SK-N-SH (cell line): Measurements from ENCODE around the gene RAD51. TPM values are rescaled to one million over a fixed set of nuclear protein-coding genes. Genes with fewer than 3 reads are reported as not detected.

Source experiments
- CTCF ChIA-PET: fragments of 300-600, 350-600 bp; formaldehyde crosslinking; extraction: SDS; loops from one replicate; lab custom pipeline; 2021; lab: Yijun Ruan, JAX
- POLR2A ChIA-PET: fragments of 350-600 bp; sonication (Branson Sonifier 250); formaldehyde crosslinking; extraction: SDS; loops from one replicate; lab custom pipeline; 2020; ENCODE audit warnings: antibody characterized with exemption, inconsistent platforms; lab: Yijun Ruan, JAX
- DNase-seq: peaks from one replicate; pipeline ENCODE4 v3.0.0; 2012
- H2AFZ ChIP-seq: fragments of 200-600 bp; sonication (generic); 2 replicates; pipeline ENCODE4 v1.8.1; 2016; ENCODE audit warnings: antibody characterized with exemption, mild to moderate bottlenecking, low read depth
- H3F3A ChIP-seq: fragments of 200-600 bp; sonication (generic); replicated peaks from 2 replicates; pipeline ENCODE3; 2016; ENCODE audit warnings: antibody characterized with exemption, mild to moderate bottlenecking; ENCODE audit not compliant: insufficient read depth
- H3K27ac ChIP-seq, 2 experiments: fragments of 200-500 bp in 1 of 2; fragments of 200-600 bp in 1 of 2; sonication (Bioruptor generic) in 1 of 2; sonication (generic), shearing (Covaris generic) in 1 of 2; 2 replicates each; pipeline versions ENCODE4 v1.5.1 to v1.6.1; 2014 to 2016; ENCODE audit warnings: low read depth in 2 of 2, inconsistent platforms in 1 of 2, low read length in 1 of 2, mild to moderate bottlenecking in 1 of 2, mixed read lengths in 1 of 2
- H3K27me3 ChIP-seq: fragments of 200-600 bp; sonication (generic), shearing (Covaris generic); 2 replicates; pipeline ENCODE4 v1.6.1; 2016; ENCODE audit warnings: mixed run types; ENCODE audit not compliant: insufficient read depth
- H3K36me3 ChIP-seq, 2 experiments: fragments of 200-500 bp in 1 of 2; fragments of 200-600 bp in 1 of 2; sonication (Bioruptor generic) in 1 of 2; sonication (generic) in 1 of 2; replicated peaks in 1 of 2; 2 replicates each; pipeline versions ENCODE3 to v1.5.1; 2014 to 2016; ENCODE audit warnings: low read length in 1 of 2, mild to moderate bottlenecking in 1 of 2; ENCODE audit not compliant: insufficient read depth in 2 of 2, control insufficient read depth in 1 of 2
- H3K4me1 ChIP-seq, 2 experiments: fragments of 200-500 bp in 1 of 2; fragments of 200-600 bp in 1 of 2; sonication (Bioruptor generic) in 1 of 2; sonication (generic), shearing (Covaris generic) in 1 of 2; 2 replicates each; pipeline versions ENCODE4 v1.5.1 to v1.6.1; 2014 to 2016; ENCODE audit warnings: low read depth in 1 of 2, low read length in 1 of 2, mixed run types in 1 of 2; ENCODE audit not compliant: insufficient read depth in 2 of 2, control insufficient read depth in 1 of 2
- H3K4me2 ChIP-seq: fragments of 200-600 bp; sonication (generic), shearing (Covaris generic); 2 replicates; pipeline ENCODE4 v1.6.1; 2017; ENCODE audit warnings: mixed run types
- H3K4me3 ChIP-seq, 2 experiments: fragments of 200-500 bp in 1 of 2; fragments of 200-600 bp in 1 of 2; sonication (Bioruptor generic) in 1 of 2; sonication (generic), shearing (Covaris generic) in 1 of 2; 2 replicates each; pipeline versions ENCODE4 v1.5.1 to v1.8.1; 2014 to 2016; ENCODE audit warnings: low read depth in 2 of 2, inconsistent platforms in 1 of 2, low read length in 1 of 2, mild to moderate bottlenecking in 1 of 2, mixed read lengths in 1 of 2, moderate library complexity in 1 of 2
- H3K79me2 ChIP-seq: fragments of 200-600 bp; sonication (generic); 2 replicates; pipeline ENCODE4 v1.8.1; 2017; ENCODE audit warnings: mild to moderate bottlenecking; ENCODE audit not compliant: insufficient read depth
- H3K9ac ChIP-seq: fragments of 200-600 bp; sonication (generic); 2 replicates; pipeline ENCODE4 v1.6.1; 2017; ENCODE audit warnings: mixed run types
- H3K9me2 ChIP-seq: fragments of 200-600 bp; sonication (generic); 2 replicates; pipeline ENCODE4 v1.6.1; 2017; ENCODE audit warnings: mixed run types
- H3K9me3 ChIP-seq: fragments of 200-600 bp; sonication (generic); 2 replicates; pipeline ENCODE4 v1.6.1; 2017; ENCODE audit warnings: mixed run types, mild to moderate bottlenecking, moderate library complexity
- H4K20me1 ChIP-seq: fragments of 200-600 bp; sonication (generic); 2 replicates; pipeline ENCODE4 v1.6.1; 2017; ENCODE audit warnings: mild to moderate bottlenecking, mixed run types; ENCODE audit not compliant: insufficient read depth
- CHD2 ChIP-seq: fragments of 150-350 bp; IDR thresholded peaks from 2 replicates; pipeline ENCODE4 v1.6.1; 2018; ENCODE audit warnings: low read length; ENCODE audit not compliant: partially characterized antibody
- CTCF ChIP-seq: fragments of 200-600 bp; sonication (generic); IDR thresholded peaks from 2 replicates; pipeline ENCODE4 v1.6.1; 2017; ENCODE audit warnings: antibody characterized with exemption, mild to moderate bottlenecking, moderate library complexity
- ELF1 ChIP-seq: IDR thresholded peaks from 2 replicates; pipeline ENCODE4 v1.4.0; 2012
- EP300 ChIP-seq, 2 experiments: IDR thresholded peaks; 2 replicates each; pipeline versions ENCODE4 v1.4.0 to v1.6.1; 2012; ENCODE audit warnings: borderline replicate concordance in 1 of 2, low read depth in 1 of 2, low read length in 1 of 2
- FOXM1 ChIP-seq: IDR thresholded peaks from 2 replicates; pipeline ENCODE4 v1.4.0; 2012; ENCODE audit warnings: low read depth, mild to moderate bottlenecking
- GATA2 ChIP-seq: sonication (generic); formaldehyde crosslinking; IDR thresholded peaks from 2 replicates; pipeline ENCODE4 v1.5.0; 2020; ENCODE audit warnings: mild to moderate bottlenecking, missing genetic modification reagents
- IRF3 ChIP-seq: fragments of 150-350 bp; IDR thresholded peaks from 2 replicates; pipeline ENCODE4 v1.6.1; 2016; ENCODE audit warnings: mild to moderate bottlenecking, low read depth, low read length
- JUND ChIP-seq: IDR thresholded peaks from 2 replicates; pipeline ENCODE4 v1.4.0; 2012
- MEF2A ChIP-seq: IDR thresholded peaks from 2 replicates; pipeline ENCODE4 v1.4.0; 2012; ENCODE audit warnings: low read depth, borderline replicate concordance
- MXI1 ChIP-seq: IDR thresholded peaks from 2 replicates; pipeline ENCODE4 v1.6.1; 2012; ENCODE audit warnings: mild to moderate bottlenecking, low read depth, low read length, improper control_type of control experiment
- NFIC ChIP-seq: IDR thresholded peaks from 2 replicates; pipeline ENCODE4 v1.4.0; 2012; ENCODE audit warnings: borderline replicate concordance
- POLR2AphosphoS5 ChIP-seq: IDR thresholded peaks from 2 replicates; pipeline ENCODE4 v1.6.1; 2012; ENCODE audit warnings: low read depth, low read length
- RCOR1 ChIP-seq: fragments of 150-350 bp; IDR thresholded peaks from 2 replicates; pipeline ENCODE4 v1.6.1; 2017; ENCODE audit warnings: antibody characterized with exemption, low read length
- RXRA ChIP-seq: IDR thresholded peaks from 2 replicates; pipeline ENCODE4 v1.4.0; 2012; ENCODE audit warnings: low read depth, mild to moderate bottlenecking, borderline replicate concordance
- SIN3A ChIP-seq: IDR thresholded peaks from 2 replicates; pipeline ENCODE4 v1.6.1; 2012; ENCODE audit warnings: low read depth, mild to moderate bottlenecking, low read length, moderate library complexity, borderline replicate concordance
- TAF1 ChIP-seq: IDR thresholded peaks from 2 replicates; pipeline ENCODE4 v1.6.1; 2012; ENCODE audit warnings: low read depth, mild to moderate bottlenecking, low read length, moderate library complexity, borderline replicate concordance
- TEAD4 ChIP-seq: IDR thresholded peaks from 2 replicates; pipeline ENCODE4 v1.4.0; 2012; ENCODE audit warnings: mild to moderate bottlenecking, borderline replicate concordance; ENCODE audit not compliant: insufficient read depth
- USF2 ChIP-seq: fragments of 150-350 bp; IDR thresholded peaks from 2 replicates; pipeline ENCODE4 v1.6.1; 2017; ENCODE audit warnings: antibody characterized with exemption, low read length, low read depth, borderline replicate concordance
- YY1 ChIP-seq: IDR thresholded peaks from 2 replicates; pipeline ENCODE4 v1.4.0; 2012; ENCODE audit warnings: low read depth, mild to moderate bottlenecking
- WGBS: methylation state at CpG from one replicate; pipeline ENCODE4 v1.1.6; 2017; ENCODE audit warnings: low lambda C conversion rate; 5-methylcytosine and 5-hydroxymethylcytosine counted together
- polyA plus RNA-seq, 3 experiments: library from polyadenylated mRNA; depleted of rRNA; stranded (reverse); fragments of >200 nt; gene quantifications; 2 replicates each; pipeline ENCODE4 v1.2.3, GENCODE V29; 2012

RAD51 gene
- polyA plus RNA-seq, 1 of the 3 experiments (the other 2 are of a cell fraction) = 7.6 TPM

- DNase-seq = no peak
Measured at GRCh38 chr15:40716165-40716564, 21.2 kb downstream of the RAD51 start.

GRCh38 chr15:40721701-40722100, 26.7 kb downstream of the RAD51 start:
- 93% methylated on average over 1 of the region's 1 CpG for WGBS
- H3K9ac ChIP-seq = no peak overlapping the region
- DNase-seq = no peak
- H3K4me1 ChIP-seq = peaks cover 0 to 8% of the 10 kb centered on the region in 2 experiments; a peak in 1 of 4 replicates
- H3K27ac ChIP-seq = no peak overlapping the region
- TF ChIP-seq TAF1 (no peak), CHD2 (no peak), POLR2AphosphoS5 (no peak), EP300 (IDR thresholded peaks at IDR 0.05; ENCODE audit: borderline replicate concordance in 1 of 2, low read depth in 1 of 2, low read length in 1 of 2) (no peak), MEF2A (no peak), TEAD4 (no peak)
- H3K36me3 ChIP-seq = peaks cover 2 to 15% of the 10 kb centered on the region in 2 experiments
- ChIA-PET POLR2A (interaction anchor here (0.6 to 0.7 kb wide), 2 partner anchors 46 to 111 kb away, joined by 3 to 4 read pairs; no protein-coding TSS in a partner anchor), CTCF (interaction anchor here (0.8 to 1.6 kb wide), 3 partner anchors 45 to 61 kb away, joined by 3 to 5 read pairs (median 4); no protein-coding TSS in a partner anchor)
- H3K9me3 ChIP-seq = no peaks in the 10 kb centered on the region
- H4K20me1 ChIP-seq = no peaks in the 10 kb centered on the region
- no peak overlapping the region for H3K4me2 ChIP-seq
- no peak overlapping the region for H3K4me3 ChIP-seq
- H3K9me2 ChIP-seq = no peaks in the 10 kb centered on the region
- H2AFZ ChIP-seq = no peak overlapping the region
- H3K27me3 ChIP-seq = no peaks in the 10 kb centered on the region
- H3K79me2 ChIP-seq = no peaks in the 10 kb centered on the region
- peaks cover 13% of the 10 kb centered on the region for H3F3A ChIP-seq

More at GRCh38 chr15:40716165-40716564, 21.2 kb downstream of the RAD51 start:
- Histone ChIP-seq H4K20me1 (no peaks in the 10 kb centered on the region), H3K4me3 (no peak overlapping the region), H3K9me3 (no peaks in the 10 kb centered on the region), H3K4me1 (no peaks in the 10 kb centered on the region), H3K27ac (no peak overlapping the region), H2AFZ (no peak overlapping the region), H3K9me2 (no peaks in the 10 kb centered on the region), H3K4me2 (no peak overlapping the region), H3K79me2 (no peaks in the 10 kb centered on the region), H3F3A (peaks cover 16% of the 10 kb centered on the region), H3K36me3 (peaks cover 2 to 22% of the 10 kb centered on the region in 2 experiments), H3K27me3 (no peaks in the 10 kb centered on the region), H3K9ac (no peak overlapping the region)
- 89% methylated on average over 6 of the region's 6 CpGs for WGBS
- CTCF ChIA-PET = no interaction called here
- POLR2A ChIA-PET = no interaction called here
- TF ChIP-seq FOXM1 (no peak), YY1 (no peak), RXRA (no peak), ELF1 (no peak), IRF3 (no peak), JUND (no peak)

GRCh38 chr15:40722354-40722753, 27.4 kb downstream of the RAD51 start:
- Histone ChIP-seq H3K9ac (no peak overlapping the region), H3K36me3 (peaks cover 2 to 15% of the 10 kb centered on the region in 2 experiments), H2AFZ (no peak overlapping the region), H3K4me1 (peaks cover 0 to 8% of the 10 kb centered on the region in 2 experiments; a peak in 1 of 4 replicates), H3F3A (peaks cover 13% of the 10 kb centered on the region), H3K27me3 (no peaks in the 10 kb centered on the region), H3K4me2 (no peak overlapping the region), H3K27ac (no peak overlapping the region), H3K9me3 (no peaks in the 10 kb centered on the region), H3K79me2 (no peaks in the 10 kb centered on the region), H3K4me3 (no peak overlapping the region), H3K9me2 (no peaks in the 10 kb centered on the region), H4K20me1 (no peaks in the 10 kb centered on the region)
- no peak for DNase-seq
- WGBS = 93% methylated on average over 4 of the region's 4 CpGs
- POLR2A ChIA-PET = no interaction called here
- CTCF ChIA-PET = interaction anchor here (1.0 to 2.0 kb wide), 5 partner anchors 10 to 60 kb away, joined by 4 to 7 read pairs (median 5); no protein-coding TSS in a partner anchor
- TF ChIP-seq SIN3A (no peak), FOXM1 (no peak), CTCF (no peak), GATA2 (CRISPR knock-in tag) (no peak), USF2 (no peak), MXI1 (no peak), POLR2AphosphoS5 (no peak), NFIC (no peak), RCOR1 (no peak)
